AG09309 (cell line): ENCODE data around the gene CNNM2.
"Not testable (repeated sequence)": the region's sequence is repeated elsewhere in the genome, so short reads cannot be mapped to it uniquely, and the experiment has no call there.

Experiments used
- DNase-seq: peaks from one replicate; pipeline ENCODE4 v3.0.0-alpha.2; 2010; ENCODE audit warnings: low read depth
- H3K4me3 ChIP-seq: 2 replicates; pipeline ENCODE4 v1.5.1; 2011; ENCODE audit warnings: mild to moderate bottlenecking, low read depth, low read length, moderate library complexity; ENCODE audit not compliant: control insufficient read depth
- CTCF ChIP-seq: IDR thresholded peaks from 2 replicates; pipeline ENCODE4 v1.5.1; 2011; ENCODE audit warnings: mild to moderate bottlenecking, low read depth, low read length, inconsistent platforms; ENCODE audit not compliant: insufficient read depth, control insufficient read depth; ENCODE audit errors: missing control alignments

CNNM2 gene

GRCh38 chr10:103123282-103124024 lies 205.4 kb downstream of the CNNM2 start:
- H3K4me3 ChIP-seq, result no peak overlapping the region
- DNase-seq, result no peak
- no peak for TF ChIP-seq CTCF

- DNase-seq, result no peak
- H3K4me3 ChIP-seq, result no peak overlapping the region
- TF ChIP-seq CTCF, result no peak
Observed at GRCh38 chr10:103124420-103125096, 206.5 kb downstream of the CNNM2 start.

GRCh38 chr10:103125323-103126267 lies 207.5 kb downstream of the CNNM2 start:
- DNase-seq, result no peak
- no peak overlapping the region for H3K4me3 ChIP-seq
- TF ChIP-seq CTCF, result no peak

GRCh38 chr10:103127241-103127640 lies 209.1 kb downstream of the CNNM2 start:
- DNase-seq, result no peak
- no peak overlapping the region for H3K4me3 ChIP-seq
- TF ChIP-seq CTCF, result no peak

GRCh38 chr10:103130180-103130579 lies 212.1 kb downstream of the CNNM2 start:
- not testable (repeated sequence) for H3K4me3 ChIP-seq, DNase-seq

GRCh38 chr10:103130910-103131309 lies 212.8 kb downstream of the CNNM2 start:
- DNase-seq, result no peak
- no peak overlapping the region for H3K4me3 ChIP-seq
- no peak for TF ChIP-seq CTCF

GRCh38 chr10:103135168-103135567 lies 217.1 kb downstream of the CNNM2 start:
- DNase-seq, H3K4me3 ChIP-seq: not testable (repeated sequence)
